AG09309 (cell line): ENCODE results near the gene KIF26A.

ENCODE experiments used
- DNase-seq: peaks from one replicate; pipeline ENCODE4 v3.0.0-alpha.2; 2010; ENCODE audit warnings: low read depth
- H3K4me3 ChIP-seq: 2 replicates; pipeline ENCODE4 v1.5.1; 2011; ENCODE audit warnings: mild to moderate bottlenecking, low read depth, low read length, moderate library complexity; ENCODE audit not compliant: control insufficient read depth
- CTCF ChIP-seq: IDR thresholded peaks from 2 replicates; pipeline ENCODE4 v1.5.1; 2011; ENCODE audit warnings: mild to moderate bottlenecking, low read depth, low read length, inconsistent platforms; ENCODE audit not compliant: insufficient read depth, control insufficient read depth; ENCODE audit errors: missing control alignments

KIF26A gene

GRCh38 chr14:104183796-104184195 lies 45.4 kb downstream of the KIF26A start:
- no peak overlapping the region for H3K4me3 ChIP-seq
- no peak for DNase-seq
- TF ChIP-seq CTCF, result no peak

- no peak for TF ChIP-seq CTCF
- DNase-seq, result no peak
- H3K4me3 ChIP-seq, result no peak overlapping the region
Measured at GRCh38 chr14:104184506-104184905, 46.1 kb downstream of the KIF26A start.

GRCh38 chr14:104184911-104185499 lies 46.6 kb downstream of the KIF26A start:
- no peak overlapping the region for H3K4me3 ChIP-seq
- TF ChIP-seq CTCF, result no peak
- DNase-seq, result no peak

- TF ChIP-seq CTCF, result no peak
- H3K4me3 ChIP-seq, result no peak overlapping the region
- DNase-seq, result no peak
Measured at GRCh38 chr14:104185916-104186495, 47.6 kb downstream of the KIF26A start.

- DNase-seq, result no peak
- no peak overlapping the region for H3K4me3 ChIP-seq
- no peak for TF ChIP-seq CTCF
Measured at GRCh38 chr14:104186575-104186974, 48.2 kb downstream of the KIF26A start.

- no peak overlapping the region for H3K4me3 ChIP-seq
- no peak for TF ChIP-seq CTCF
- no peak for DNase-seq
Measured at GRCh38 chr14:104187121-104187889, 48.9 kb downstream of the KIF26A start.
